H9 (cell line): ENCODE results near the gene PROM1. TPM values are rescaled to one million over a fixed set of nuclear protein-coding genes. Genes with fewer than 3 reads are reported as not detected.

ENCODE experiments used
- DNase-seq: peaks from one replicate; pipeline ENCODE4 v3.0.0-alpha.2; 2017
- H2AFZ ChIP-seq: one replicate; pipeline ENCODE4 v1.6.1; 2013; ENCODE audit warnings: mild to moderate bottlenecking, low read length, control low read depth, moderate library complexity
- H2AK5ac ChIP-seq: 2 replicates; pipeline ENCODE4 v1.6.1; 2013; ENCODE audit warnings: low read length, control low read depth, mixed read lengths; ENCODE audit not compliant: insufficient read length
- H2BK120ac ChIP-seq: one replicate; pipeline ENCODE4 v1.6.1; 2013; ENCODE audit warnings: low read depth, mild to moderate bottlenecking, low read length, control low read depth, inconsistent platforms; ENCODE audit not compliant: poor library complexity, severe bottlenecking
- H2BK12ac ChIP-seq: 2 replicates; pipeline ENCODE4 v1.6.1; 2013; ENCODE audit warnings: low read length, control low read depth, mixed read lengths, low read depth; ENCODE audit not compliant: insufficient read length
- H2BK15ac ChIP-seq: 2 replicates; pipeline ENCODE4 v1.6.1; 2013; ENCODE audit warnings: low read depth, low read length, control low read depth
- H2BK20ac ChIP-seq: one replicate; pipeline ENCODE4 v1.6.1; 2013; ENCODE audit warnings: low read depth, mild to moderate bottlenecking, low read length, control low read depth, inconsistent platforms; ENCODE audit not compliant: poor library complexity, severe bottlenecking
- H2BK5ac ChIP-seq: 2 replicates; pipeline ENCODE4 v1.6.1; 2013; ENCODE audit warnings: low read length, control low read depth, mixed read lengths; ENCODE audit not compliant: insufficient read length
- H3K14ac ChIP-seq: 2 replicates; pipeline ENCODE4 v1.6.1; 2013; ENCODE audit warnings: low read length, control low read depth; ENCODE audit not compliant: insufficient read depth
- H3K18ac ChIP-seq: 2 replicates; pipeline ENCODE4 v1.6.1; 2013; ENCODE audit warnings: low read depth, mild to moderate bottlenecking, mixed read lengths, low read length, control low read depth; ENCODE audit not compliant: insufficient read length
- H3K23ac ChIP-seq: 2 replicates; pipeline ENCODE4 v1.6.1; 2013; ENCODE audit warnings: low read length, control low read depth, mixed read lengths, low read depth; ENCODE audit not compliant: insufficient read length
- H3K23me2 ChIP-seq: 2 replicates; pipeline ENCODE4 v1.6.1; 2013; ENCODE audit warnings: low read depth, mild to moderate bottlenecking, mixed read lengths, low read length, control low read depth; ENCODE audit not compliant: insufficient read length, poor library complexity, severe bottlenecking
- H3K27ac ChIP-seq: 2 replicates; pipeline ENCODE4 v1.5.1; 2013; ENCODE audit warnings: low read length, control low read depth, mixed read lengths, low read depth; ENCODE audit not compliant: insufficient read length
- H3K27me3 ChIP-seq: 2 replicates; pipeline ENCODE4 v1.6.1; 2013; ENCODE audit warnings: low read length, control low read depth, inconsistent platforms; ENCODE audit not compliant: insufficient read depth
- H3K4ac ChIP-seq: 2 replicates; pipeline ENCODE4 v1.6.1; 2013; ENCODE audit warnings: low read depth, mild to moderate bottlenecking, control low read depth, inconsistent platforms, low read length, moderate library complexity
- H3K4me1 ChIP-seq: 2 replicates; pipeline ENCODE4 v1.6.1; 2013; ENCODE audit warnings: low read length, control low read depth, inconsistent platforms; ENCODE audit not compliant: insufficient read depth
- H3K4me2 ChIP-seq: 2 replicates; pipeline ENCODE4 v1.6.1; 2013; ENCODE audit warnings: low read length, control low read depth, mixed read lengths; ENCODE audit not compliant: insufficient read length, insufficient read depth
- H3K56ac ChIP-seq: 2 replicates; pipeline ENCODE4 v1.6.1; 2013; ENCODE audit warnings: low read depth, mild to moderate bottlenecking, mixed read lengths, low read length, control low read depth; ENCODE audit not compliant: insufficient read length
- H3K79me1 ChIP-seq: 2 replicates; pipeline ENCODE4 v1.6.1; 2013; ENCODE audit warnings: low read depth, mild to moderate bottlenecking, moderate library complexity, low read length, control low read depth, inconsistent platforms; ENCODE audit not compliant: insufficient read depth, poor library complexity, severe bottlenecking
- H3K79me2 ChIP-seq: 2 replicates; pipeline ENCODE4 v1.6.1; 2013; ENCODE audit warnings: low read length, control low read depth, inconsistent platforms; ENCODE audit not compliant: insufficient read depth
- H3K9ac ChIP-seq: 2 replicates; pipeline ENCODE4 v1.6.1; 2013; ENCODE audit warnings: low read length, control low read depth, mixed read lengths; ENCODE audit not compliant: insufficient read length; ENCODE audit errors: extremely low read depth
- H3K9me3 ChIP-seq: one replicate; pipeline ENCODE4 v1.6.1; 2013; ENCODE audit warnings: low read depth, low read length, inconsistent platforms; ENCODE audit not compliant: control insufficient read depth
- H3T11ph ChIP-seq: one replicate; pipeline ENCODE4 v1.6.1; 2013; ENCODE audit warnings: mild to moderate bottlenecking, low read length, control low read depth, inconsistent platforms
- H4K20me1 ChIP-seq: one replicate; pipeline ENCODE4 v1.6.1; 2013; ENCODE audit not compliant: control insufficient read depth, insufficient read length, insufficient read depth
- H4K5ac ChIP-seq: 2 replicates; pipeline ENCODE4 v1.6.1; 2013; ENCODE audit warnings: low read depth, mild to moderate bottlenecking, mixed read lengths, low read length, control low read depth; ENCODE audit not compliant: insufficient read length
- H4K8ac ChIP-seq: replicated peaks from 2 replicates; pipeline ENCODE4 v1.6.1; 2013; ENCODE audit warnings: low read length, control low read depth, mixed read lengths, low read depth; ENCODE audit not compliant: insufficient read length
- H4K91ac ChIP-seq: 2 replicates; pipeline ENCODE4 v1.6.1; 2013; ENCODE audit warnings: low read depth, mild to moderate bottlenecking, moderate library complexity, mixed read lengths, low read length, control low read depth; ENCODE audit not compliant: insufficient read length
- H3K27ac Mint-ChIP-seq, 3 experiments: 2 replicates in 2 of 3; 3 replicates in 1 of 3; pipeline ENCODE4 v1.8.0; 2020 to 2021; ENCODE audit warnings: mixed read lengths in 3 of 3, mild to moderate bottlenecking in 1 of 3, moderate library complexity in 1 of 3
- H3K27me3 Mint-ChIP-seq: 2 replicates; pipeline ENCODE4 v1.8.0; 2021; ENCODE audit warnings: low read depth, mild to moderate bottlenecking, moderate library complexity, mixed read lengths
- H3K36me3 Mint-ChIP-seq, 3 experiments: 2 replicates in 2 of 3; 3 replicates in 1 of 3; pipeline ENCODE4 v1.8.0; 2020 to 2021; ENCODE audit warnings: low read depth in 3 of 3, mixed read lengths in 3 of 3; ENCODE audit not compliant: insufficient read depth in 1 of 3
- H3K4me1 Mint-ChIP-seq, 2 experiments: 2 replicates each; pipeline ENCODE4 v1.8.0; 2020; ENCODE audit warnings: mixed read lengths in 2 of 2
- H3K4me3 Mint-ChIP-seq, 2 experiments: 2 replicates in 1 of 2; 3 replicates in 1 of 2; pipeline ENCODE4 v1.8.0; 2020 to 2021; ENCODE audit warnings: mild to moderate bottlenecking in 2 of 2, mixed read lengths in 2 of 2, moderate library complexity in 1 of 2
- H3K9me3 Mint-ChIP-seq, 2 experiments: 2 replicates in 1 of 2; 3 replicates in 1 of 2; pipeline ENCODE4 v1.8.0; 2020; ENCODE audit warnings: mild to moderate bottlenecking in 2 of 2, mixed read lengths in 2 of 2, moderate library complexity in 1 of 2
- WGBS: extraction: QIAGEN DNeasy Blood & Tissue Kit; methylation state at CpG from one replicate; pipeline ENCODE4 v1.1.7; 2013; ENCODE audit warnings: missing lambda C conversion rate, low lambda C conversion rate, mixed read lengths; ENCODE audit not compliant: insufficient read length; ENCODE audit errors: extremely low coverage; 5-methylcytosine and 5-hydroxymethylcytosine counted together
- total RNA-seq: library from RNA; stranded (reverse); gene quantifications from 2 replicates; pipeline ENCODE4 v1.2.1, GENCODE V29; 2021
- TF ChIP-seq, protein P1 (sequence below): fragments of 200-600 bp; sonication (generic); conservative IDR thresholded peaks from 3 replicates; pipeline ENCODE4 v1.8.0; 2021; ENCODE audit warnings: antibody characterized with exemption, mild to moderate bottlenecking

PROM1 gene
- total RNA-seq, 1 experiment from 2014 or later = 98.3 TPM

DNA sequence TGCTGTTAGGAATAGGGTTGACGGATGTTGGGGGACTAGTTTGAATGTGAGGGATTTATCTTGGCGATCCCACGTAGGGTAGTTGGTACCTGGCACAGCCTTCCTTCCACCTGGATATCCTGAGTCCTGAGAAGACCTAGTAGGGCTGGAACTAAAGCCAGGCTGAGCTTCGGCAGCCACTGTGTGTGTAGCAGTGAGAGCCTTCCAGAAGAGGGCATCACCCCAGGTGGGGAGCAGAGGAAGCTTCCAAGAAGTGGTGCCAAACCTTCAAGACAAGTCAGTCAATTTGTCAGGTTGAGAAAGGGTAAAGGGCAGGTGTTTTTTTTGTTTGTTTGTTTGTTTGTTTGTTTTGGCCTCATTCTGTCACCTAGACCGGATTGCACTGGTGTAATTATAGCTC is 119.7 kb downstream of the PROM1 start:
- Histone ChIP-seq H3K27ac (no peak overlapping the region), H2BK20ac (no peak overlapping the region), H3T11ph (no peak overlapping the region), H3K9ac (no peak overlapping the region), H3K79me1 (no peaks in the 10 kb centered on the region), H4K8ac (no peak overlapping the region), H4K20me1 (no peaks in the 10 kb centered on the region), H3K4me1 (no peaks in the 10 kb centered on the region; the same call in 1 of the 2 replicates), H4K5ac (no peak overlapping the region), H2AK5ac (no peak overlapping the region), H2BK15ac (no peak overlapping the region), H3K23ac (no peak overlapping the region), H3K4ac (no peak overlapping the region), H4K91ac (no peak overlapping the region), H2AFZ (no peak overlapping the region), H3K79me2 (no peaks in the 10 kb centered on the region), H2BK12ac (no peak overlapping the region), H3K27me3 (no peaks in the 10 kb centered on the region), H2BK120ac (no peak overlapping the region), H3K14ac (no peak overlapping the region), H3K9me3 (no peaks in the 10 kb centered on the region), H3K4me2 (no peak overlapping the region), H3K23me2 (no peaks in the 10 kb centered on the region), H3K18ac (no peak overlapping the region), H3K56ac (no peak overlapping the region), H2BK5ac (no peak overlapping the region)
- DNase-seq = peak; percentile 64
- Mint-ChIP-seq H3K4me1 (peaks cover 3 to 4% of the 10 kb centered on the region in 2 experiments; a peak in 3 of 4 replicates), H3K36me3 (peaks cover 18 to 32% (median 27%) of the 10 kb centered on the region in 3 experiments), H3K27ac (peak overlapping the region in 2 of 3 experiments; percentile 67 to 86; a peak in 4 of 7 replicates), H3K9me3 (peaks cover 4 to 11% of the 10 kb centered on the region in 2 experiments; a peak in 3 of 5 replicates), H3K4me3 (no peak overlapping the region), H3K27me3 (no peaks in the 10 kb centered on the region; the same call in none of the 2 replicates)
- TF ChIP-seq, protein P1, sequence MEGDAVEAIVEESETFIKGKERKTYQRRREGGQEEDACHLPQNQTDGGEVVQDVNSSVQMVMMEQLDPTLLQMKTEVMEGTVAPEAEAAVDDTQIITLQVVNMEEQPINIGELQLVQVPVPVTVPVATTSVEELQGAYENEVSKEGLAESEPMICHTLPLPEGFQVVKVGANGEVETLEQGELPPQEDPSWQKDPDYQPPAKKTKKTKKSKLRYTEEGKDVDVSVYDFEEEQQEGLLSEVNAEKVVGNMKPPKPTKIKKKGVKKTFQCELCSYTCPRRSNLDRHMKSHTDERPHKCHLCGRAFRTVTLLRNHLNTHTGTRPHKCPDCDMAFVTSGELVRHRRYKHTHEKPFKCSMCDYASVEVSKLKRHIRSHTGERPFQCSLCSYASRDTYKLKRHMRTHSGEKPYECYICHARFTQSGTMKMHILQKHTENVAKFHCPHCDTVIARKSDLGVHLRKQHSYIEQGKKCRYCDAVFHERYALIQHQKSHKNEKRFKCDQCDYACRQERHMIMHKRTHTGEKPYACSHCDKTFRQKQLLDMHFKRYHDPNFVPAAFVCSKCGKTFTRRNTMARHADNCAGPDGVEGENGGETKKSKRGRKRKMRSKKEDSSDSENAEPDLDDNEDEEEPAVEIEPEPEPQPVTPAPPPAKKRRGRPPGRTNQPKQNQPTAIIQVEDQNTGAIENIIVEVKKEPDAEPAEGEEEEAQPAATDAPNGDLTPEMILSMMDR = peak; percentile 48; the same call in 2 of the 3 replicates
- no CpG with 5 or more reads among the region's 5 CpGs for WGBS
